MM.1S (cell line): ENCODE results near the gene RERGL.

Experiments
- DNase-seq: peaks from one replicate; pipeline ENCODE4 v3.0.0-alpha.2; 2015
- H2AFZ ChIP-seq: fragments of 300-600 bp; sonication (generic); 2 replicates; pipeline ENCODE4 v1.6.0; 2016; ENCODE audit warnings: antibody characterized with exemption, low read length
- H3F3A ChIP-seq: fragments of 300-600 bp; sonication (generic); 2 replicates; pipeline ENCODE4 v1.6.1; 2016; ENCODE audit warnings: mild to moderate bottlenecking, antibody characterized with exemption, low read length, moderate library complexity, mixed read lengths; ENCODE audit not compliant: insufficient read depth
- H3K27ac ChIP-seq: fragments of 300-600 bp; sonication (generic); 2 replicates; pipeline ENCODE4 v1.5.1; 2016; ENCODE audit warnings: mild to moderate bottlenecking, low read length
- H3K27me3 ChIP-seq: fragments of 300-600 bp; sonication (generic); replicated peaks from 2 replicates; pipeline ENCODE4 v1.6.0; 2016; ENCODE audit warnings: low read length; ENCODE audit not compliant: insufficient read depth
- H3K36me3 ChIP-seq: fragments of 300-600 bp; sonication (generic); replicated peaks from 2 replicates; pipeline ENCODE4 v1.6.1; 2016; ENCODE audit warnings: mild to moderate bottlenecking, low read length, mixed read lengths; ENCODE audit not compliant: insufficient read depth
- H3K4me1 ChIP-seq: fragments of 300-600 bp; sonication (generic); 2 replicates; pipeline ENCODE4 v1.6.1; 2016; ENCODE audit warnings: low read length, mixed read lengths
- H3K4me2 ChIP-seq: fragments of 300-600 bp; sonication (generic); 2 replicates; pipeline ENCODE4 v1.6.0; 2016; ENCODE audit warnings: low read depth, low read length
- H3K4me3 ChIP-seq: fragments of 300-600 bp; sonication (generic); 2 replicates; pipeline ENCODE4 v1.5.1; 2016; ENCODE audit warnings: low read length, mixed read lengths
- H3K79me2 ChIP-seq: fragments of 300-600 bp; sonication (generic); 2 replicates; pipeline ENCODE4 v1.6.1; 2016; ENCODE audit warnings: mixed run types, low read length, mixed read lengths
- H3K9ac ChIP-seq: fragments of 300-600 bp; sonication (generic); 2 replicates; pipeline ENCODE4 v1.6.1; 2016; ENCODE audit warnings: low read length, mixed read lengths
- H3K9me2 ChIP-seq: fragments of 300-600 bp; sonication (generic); replicated peaks from 2 replicates; pipeline ENCODE4 v1.6.1; 2016; ENCODE audit warnings: mild to moderate bottlenecking, low read length, mixed read lengths; ENCODE audit not compliant: insufficient read depth
- H3K9me3 ChIP-seq: fragments of 300-600 bp; sonication (generic); replicated peaks from 2 replicates; pipeline ENCODE4 v1.6.1; 2016; ENCODE audit warnings: mild to moderate bottlenecking, low read length, mixed read lengths; ENCODE audit not compliant: insufficient read depth
- H4K20me1 ChIP-seq: fragments of 300-600 bp; sonication (generic); 2 replicates; pipeline ENCODE4 v1.6.1; 2016; ENCODE audit warnings: mild to moderate bottlenecking, low read length, moderate library complexity, mixed read lengths; ENCODE audit not compliant: insufficient read depth
- EZH2 ChIP-seq: fragments of 300-600 bp; sonication (generic); optimal IDR thresholded peaks from 2 replicates; pipeline ENCODE3; 2017; ENCODE audit warnings: low read depth, mild to moderate bottlenecking, antibody characterized with exemption, low read length, mixed read lengths
- EZH2phosphoT487 ChIP-seq: fragments of 300-600 bp; sonication (generic); IDR thresholded peaks from 2 replicates; pipeline ENCODE4 v1.6.1; 2018; ENCODE audit warnings: antibody characterized with exemption, low read length
- TF ChIP-seq, protein P1 (sequence below): fragments of 300-600 bp; sonication (generic); IDR thresholded peaks from 2 replicates; pipeline ENCODE4 v1.5.1; 2016; ENCODE audit warnings: antibody characterized with exemption, low read length, mixed read lengths

Gene RERGL

DNA sequence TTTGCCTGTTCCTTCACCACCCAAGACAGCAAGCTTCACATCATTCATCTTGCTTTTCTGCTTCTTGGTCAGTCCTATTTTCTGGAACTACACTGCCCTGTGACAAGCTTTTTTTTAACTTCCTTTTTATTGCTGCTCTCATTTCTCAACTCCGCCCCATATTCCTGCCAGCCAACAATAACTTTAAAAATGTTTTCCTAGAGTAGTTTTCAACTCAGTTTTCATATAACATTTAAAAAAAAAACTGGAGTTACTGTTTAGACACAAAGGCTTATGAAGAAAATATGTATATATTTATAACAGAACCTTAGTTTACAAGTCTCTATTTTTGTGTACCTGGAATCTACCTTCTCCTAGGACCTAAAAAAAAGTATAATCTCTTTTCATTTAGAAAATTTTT lies at the start of gene RERGL:
RERGL (minus strand) TSS at position 101 of the 400 bp plus-strand sequence; CDS start at position 48, 53 bp downstream.
- no peak within 1 kb of the TSS for H3K4me3 ChIP-seq
- DNase-seq = no peak
- H3K27me3 ChIP-seq = no peaks in the 10 kb centered on the region
- no peak within 1 kb of the TSS for H2AFZ ChIP-seq
- TF ChIP-seq, protein P1, sequence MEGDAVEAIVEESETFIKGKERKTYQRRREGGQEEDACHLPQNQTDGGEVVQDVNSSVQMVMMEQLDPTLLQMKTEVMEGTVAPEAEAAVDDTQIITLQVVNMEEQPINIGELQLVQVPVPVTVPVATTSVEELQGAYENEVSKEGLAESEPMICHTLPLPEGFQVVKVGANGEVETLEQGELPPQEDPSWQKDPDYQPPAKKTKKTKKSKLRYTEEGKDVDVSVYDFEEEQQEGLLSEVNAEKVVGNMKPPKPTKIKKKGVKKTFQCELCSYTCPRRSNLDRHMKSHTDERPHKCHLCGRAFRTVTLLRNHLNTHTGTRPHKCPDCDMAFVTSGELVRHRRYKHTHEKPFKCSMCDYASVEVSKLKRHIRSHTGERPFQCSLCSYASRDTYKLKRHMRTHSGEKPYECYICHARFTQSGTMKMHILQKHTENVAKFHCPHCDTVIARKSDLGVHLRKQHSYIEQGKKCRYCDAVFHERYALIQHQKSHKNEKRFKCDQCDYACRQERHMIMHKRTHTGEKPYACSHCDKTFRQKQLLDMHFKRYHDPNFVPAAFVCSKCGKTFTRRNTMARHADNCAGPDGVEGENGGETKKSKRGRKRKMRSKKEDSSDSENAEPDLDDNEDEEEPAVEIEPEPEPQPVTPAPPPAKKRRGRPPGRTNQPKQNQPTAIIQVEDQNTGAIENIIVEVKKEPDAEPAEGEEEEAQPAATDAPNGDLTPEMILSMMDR = no peak
- no peak for TF ChIP-seq EZH2phosphoT487
- TF ChIP-seq EZH2 = no peak
- no peaks in the 10 kb centered on the region for H3K4me1 ChIP-seq
- H3K27ac ChIP-seq = no peak within 1 kb of the TSS
- no peaks in the 10 kb centered on the region for H3F3A ChIP-seq
- H3K79me2 ChIP-seq = no peaks in the 10 kb centered on the region
- H4K20me1 ChIP-seq = no peaks in the 10 kb centered on the region
- H3K36me3 ChIP-seq = no peaks in the 10 kb centered on the region
- H3K4me2 ChIP-seq = no peak within 1 kb of the TSS
- no peak within 1 kb of the TSS for H3K9ac ChIP-seq
- no peaks in the 10 kb centered on the region for H3K9me3 ChIP-seq
- H3K9me2 ChIP-seq = no peaks in the 10 kb centered on the region

- no peaks in the 10 kb centered on the region for H3K79me2 ChIP-seq
- H3K9me2 ChIP-seq = no peaks in the 10 kb centered on the region
- no peaks in the 10 kb centered on the region for H3K27me3 ChIP-seq
- H3K4me1 ChIP-seq = peaks cover 14% of the 10 kb centered on the region
- no peak overlapping the region for H2AFZ ChIP-seq
- no peak overlapping the region for H3K9ac ChIP-seq
- no peaks in the 10 kb centered on the region for H4K20me1 ChIP-seq
- TF ChIP-seq EZH2phosphoT487 (no peak), EZH2 (no peak)
- TF ChIP-seq, protein P1 = no peak
- no peak overlapping the region for H3K4me3 ChIP-seq
- no peaks in the 10 kb centered on the region for H3K9me3 ChIP-seq
- H3F3A ChIP-seq = no peaks in the 10 kb centered on the region
- H3K27ac ChIP-seq = no peak overlapping the region
- no peak overlapping the region for H3K4me2 ChIP-seq
- H3K36me3 ChIP-seq = no peaks in the 10 kb centered on the region
- DNase-seq = no peak
Observed at GRCh38 chr12:18139254-18139653, 49.3 kb upstream of the RERGL start.

- Histone ChIP-seq H4K20me1 (no peaks in the 10 kb centered on the region), H3F3A (no peaks in the 10 kb centered on the region), H3K79me2 (no peaks in the 10 kb centered on the region), H3K4me2 (no peak overlapping the region), H3K4me1 (0 out of 2 replicates have a peak, but pooled peaks cover under 1% of the 10 kb centered on the region), H3K9me3 (no peaks in the 10 kb centered on the region), H3K4me3 (no peak overlapping the region), H3K9ac (no peak overlapping the region), H3K27ac (no peak overlapping the region), H3K27me3 (no peaks in the 10 kb centered on the region), H2AFZ (no peak overlapping the region), H3K9me2 (no peaks in the 10 kb centered on the region), H3K36me3 (no peaks in the 10 kb centered on the region)
- TF ChIP-seq, protein P1 = no peak
- TF ChIP-seq EZH2 (no peak), EZH2phosphoT487 (no peak)
- no peak for DNase-seq
Observed at GRCh38 chr12:18135509-18135908, 45.5 kb upstream of the RERGL start.
